C1 segment of cervical spinal cord (tissue), 14 donors: ENCODE data around the gene KDM5D.

Experiments used
- DNase-seq, 14 donors: peaks; one replicate each; lab custom pipeline; 2025; lab: John Stamatoyannopoulos, UW

The KDM5D gene

DNA sequence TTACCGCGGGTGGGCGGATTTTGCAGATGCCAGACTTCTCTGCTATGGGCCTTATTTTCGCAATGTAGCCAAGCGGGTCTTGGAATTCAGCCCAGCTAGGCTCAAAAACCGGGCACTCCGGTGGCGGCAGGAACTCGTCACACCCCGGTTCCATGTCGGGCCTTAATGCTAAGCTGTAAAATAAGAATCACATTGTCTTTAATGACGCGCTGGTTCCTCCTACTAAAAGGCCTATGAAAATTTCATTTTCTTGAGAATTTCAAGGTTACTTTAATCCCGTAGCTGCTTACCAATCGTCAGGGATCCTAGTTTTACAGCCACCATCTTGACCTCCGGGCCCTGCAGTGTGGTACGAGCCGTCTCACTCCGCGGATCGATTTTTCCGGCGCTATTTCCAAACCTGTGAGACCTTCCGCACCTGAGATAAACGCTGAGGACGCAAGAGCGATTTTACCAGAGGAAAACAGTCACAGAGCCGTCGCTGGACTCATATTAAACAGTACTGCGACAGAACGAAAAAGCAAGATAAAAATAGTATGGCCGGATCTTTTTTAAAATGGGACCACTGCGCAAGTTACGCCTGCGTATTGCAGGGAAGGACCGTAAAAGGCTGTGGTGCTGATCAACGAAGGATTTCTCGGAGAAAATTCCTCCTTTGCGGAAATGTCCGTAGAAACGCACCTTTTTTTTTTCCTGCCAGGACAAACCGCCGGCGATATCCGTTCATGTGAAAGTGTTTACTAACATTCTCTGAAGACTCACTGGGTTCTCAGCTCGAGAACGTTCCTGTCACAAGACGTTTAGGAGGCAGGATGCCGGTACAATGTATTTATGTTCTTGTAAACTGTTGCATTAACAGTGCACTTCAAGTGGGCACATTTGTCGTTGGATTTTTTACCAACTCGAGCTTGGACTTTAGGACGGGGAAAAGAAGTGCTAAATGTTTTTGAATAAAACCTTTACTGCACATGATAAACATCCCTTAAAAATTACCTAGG, at the start of gene KDM5D:
Gene KDM5D, minus strand, starts transcription at position 346 of the 998 bp plus-strand sequence. Its CDS starts 192 bp downstream, at position 154.
- DNase-seq = peak in 4 of 14 donors; percentile 2 to 75 (median 47)

DNA sequence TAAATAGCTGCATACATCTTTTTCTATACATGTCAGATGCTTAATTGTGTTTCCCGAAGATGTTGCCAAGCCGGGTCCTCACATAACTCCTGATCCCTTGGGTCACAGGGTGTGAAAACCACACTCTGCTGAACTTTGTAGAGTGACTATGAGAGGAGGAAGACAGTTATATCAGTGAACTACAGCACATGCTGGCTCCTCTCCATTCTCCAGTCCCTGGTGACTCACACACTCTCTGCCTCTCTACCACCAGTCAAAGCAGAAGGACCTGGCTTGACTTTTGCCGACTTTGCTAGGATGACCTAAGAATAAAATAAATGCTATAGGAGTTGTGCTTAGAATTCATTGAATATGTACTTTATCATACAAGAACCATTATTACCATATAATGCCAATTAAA, 23.8 kb upstream of the KDM5D start:
- no peak for DNase-seq

DNA sequence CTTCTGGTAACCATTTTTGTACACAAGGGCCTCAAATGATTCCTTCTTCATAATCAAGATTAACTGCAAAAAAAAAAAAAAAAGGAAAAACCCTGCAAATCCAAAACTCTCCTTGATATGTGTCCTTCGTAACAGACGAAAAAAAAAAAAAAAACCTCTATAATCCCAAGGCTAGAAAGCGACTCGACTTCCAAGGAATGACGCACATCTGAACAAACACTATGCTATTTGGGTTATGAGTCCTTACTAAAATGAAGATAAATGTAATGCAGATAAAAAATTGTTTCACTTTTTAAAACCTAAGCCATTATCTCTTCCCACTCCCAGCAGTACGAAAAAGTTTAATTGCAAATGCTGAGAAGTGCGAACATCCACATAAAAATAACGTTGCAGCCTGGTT, 1.2 kb downstream of the KDM5D start:
- DNase-seq = no peak

DNA sequence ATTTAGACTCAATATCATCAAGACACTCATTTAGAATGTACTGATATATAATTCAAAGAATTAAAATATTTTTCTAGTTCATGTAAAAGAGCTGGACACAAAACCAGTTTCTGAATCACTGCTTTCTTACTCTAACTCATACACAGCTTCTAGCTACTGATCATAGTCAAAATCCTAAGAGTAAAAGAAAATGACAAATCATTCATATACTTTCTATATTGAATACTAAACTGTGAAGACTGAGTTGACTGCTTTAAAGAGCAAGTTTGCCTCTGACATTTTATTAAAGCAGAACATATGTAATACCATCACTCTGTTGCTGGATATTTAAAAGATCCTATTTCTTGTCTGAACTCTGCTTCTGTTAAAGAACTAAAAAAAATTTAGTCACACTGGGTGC, 2.4 kb downstream of the KDM5D start:
- no peak for DNase-seq

DNA sequence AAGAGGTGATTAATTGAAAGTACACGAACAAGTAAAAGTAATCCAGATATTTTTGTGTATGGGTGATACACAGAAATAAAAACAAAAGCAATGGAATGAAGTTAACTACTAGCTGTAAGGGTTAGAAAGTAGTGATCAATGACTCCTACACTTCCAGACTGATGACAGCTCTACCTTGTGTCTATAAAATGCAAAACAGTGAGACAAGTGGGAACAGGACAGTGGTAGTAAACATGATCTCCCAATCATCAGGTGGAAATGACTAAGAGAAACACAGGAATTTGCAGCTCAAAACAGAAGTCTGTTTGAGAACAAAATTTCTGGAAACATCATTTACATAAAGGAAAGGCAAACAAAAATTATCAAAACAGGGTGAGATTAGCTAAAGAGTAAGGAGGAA, 10.1 kb downstream of the KDM5D start:
- no peak for DNase-seq

DNA sequence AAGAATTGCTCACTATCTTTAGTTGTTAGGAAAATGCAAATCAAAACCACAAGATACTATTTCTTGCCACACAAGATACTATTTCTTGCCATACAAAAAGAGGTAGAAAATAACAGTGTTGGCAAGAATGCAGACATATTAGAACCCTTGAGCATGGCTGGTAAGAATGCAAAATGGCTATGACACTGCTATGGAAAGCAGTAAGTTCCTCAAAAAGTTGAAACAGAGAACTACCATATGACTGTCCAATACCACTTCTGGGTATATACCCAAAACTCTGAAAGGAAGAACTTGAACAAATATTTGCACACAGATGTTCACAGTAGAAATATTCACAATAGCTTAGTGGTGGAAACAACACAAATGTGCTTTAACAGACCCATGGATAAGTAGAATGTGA, 26.6 kb downstream of the KDM5D start:
- no peak for DNase-seq

DNA sequence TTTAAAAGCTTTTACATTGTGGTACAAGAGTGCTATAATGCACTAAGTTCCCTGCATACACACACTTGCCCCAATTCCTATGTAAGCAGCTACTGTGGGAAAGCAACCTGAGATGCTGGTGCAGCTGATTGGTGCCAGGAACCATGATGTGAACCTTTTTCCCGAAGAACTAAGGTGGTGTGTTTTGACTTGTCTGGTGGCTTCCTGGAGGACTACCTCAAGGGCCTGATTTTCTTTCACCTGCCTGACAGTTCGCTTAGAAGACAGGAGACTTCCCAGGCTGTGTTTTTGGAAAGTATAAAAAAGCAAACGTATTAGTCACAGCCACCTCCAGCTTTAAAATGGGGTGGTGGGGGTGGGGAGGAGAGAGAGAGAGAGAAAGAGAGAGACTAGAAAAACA, 27.4 kb downstream of the KDM5D start:
- DNase-seq = no peak

DNA sequence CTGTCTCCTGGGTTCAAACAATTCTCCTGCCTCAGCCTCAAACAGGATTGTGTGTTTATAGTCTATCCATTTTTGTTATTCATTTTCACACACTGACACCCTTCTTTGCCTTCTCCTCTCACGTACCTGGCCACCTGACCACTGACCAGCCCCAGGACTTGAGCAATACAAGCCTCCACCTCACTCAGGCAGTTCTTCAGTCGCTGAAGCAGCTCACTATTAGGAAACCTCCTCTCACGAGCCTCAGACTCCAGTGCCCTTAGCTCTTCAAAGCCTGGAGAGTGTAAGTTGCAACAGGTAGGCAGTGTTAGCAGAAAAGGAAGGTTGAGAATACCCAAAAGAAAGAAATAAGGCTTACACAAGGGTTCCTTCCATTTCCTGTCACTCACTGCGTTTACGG, 29.3 kb downstream of the KDM5D start:
- no peak for DNase-seq

DNA sequence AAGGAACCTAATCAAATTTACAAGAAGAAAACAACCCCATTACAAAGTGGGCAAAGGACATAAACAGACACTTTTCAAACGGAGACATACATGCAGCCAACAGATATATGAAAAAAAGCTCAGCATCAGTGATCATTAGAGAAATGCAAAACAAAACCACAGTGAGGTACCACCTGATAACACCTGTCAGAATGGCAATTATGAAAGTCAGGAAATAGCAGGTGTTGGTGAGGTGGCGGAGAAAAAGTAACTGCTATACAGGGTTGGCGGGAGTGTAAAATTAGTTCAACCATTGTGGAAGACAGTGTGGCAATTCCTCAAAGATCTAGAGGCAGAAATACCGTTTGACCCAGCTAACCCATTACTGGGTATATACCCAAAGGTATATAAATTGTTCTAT, 31.1 kb downstream of the KDM5D start:
- DNase-seq = no peak

DNA sequence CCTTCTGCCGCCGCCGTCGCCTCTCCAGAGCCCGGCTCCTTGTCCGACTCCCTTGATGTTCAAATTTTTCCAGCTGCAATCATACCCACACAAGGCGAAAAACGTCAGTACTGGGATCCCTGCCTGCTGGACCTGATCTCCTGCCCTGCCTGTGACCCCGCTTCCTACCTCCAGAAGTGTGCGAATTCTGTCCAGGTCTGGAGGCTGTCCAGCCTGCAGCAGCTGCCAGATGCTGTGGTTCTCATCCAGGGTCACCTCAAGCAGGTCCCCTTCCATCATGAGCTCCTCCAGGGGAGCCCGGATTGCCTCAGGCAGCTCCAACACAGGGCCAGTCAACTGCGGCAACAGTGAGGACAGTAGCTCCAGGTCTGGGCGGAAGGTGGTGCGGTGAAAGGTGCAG, 38.3 kb downstream of the KDM5D start:
- no peak for DNase-seq

DNA sequence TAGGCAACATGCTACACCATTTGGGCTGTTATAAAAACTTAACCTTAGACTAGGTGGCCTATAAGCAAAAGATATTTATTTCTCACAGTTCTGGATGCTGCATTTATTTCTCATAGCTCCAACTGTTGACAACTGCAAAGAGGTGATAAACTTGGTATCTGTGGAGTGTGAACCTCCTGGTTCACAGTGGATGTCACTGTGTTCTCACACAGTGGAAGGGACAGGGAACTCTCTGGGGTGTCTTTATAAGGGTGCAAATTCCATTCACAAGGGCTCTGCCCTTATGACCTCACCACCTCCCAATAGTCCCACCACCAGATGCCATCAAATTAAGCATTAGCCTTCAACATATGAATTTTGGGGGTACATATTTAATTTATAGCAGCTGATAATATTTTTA, 46.0 kb downstream of the KDM5D start:
- no peak for DNase-seq

DNA sequence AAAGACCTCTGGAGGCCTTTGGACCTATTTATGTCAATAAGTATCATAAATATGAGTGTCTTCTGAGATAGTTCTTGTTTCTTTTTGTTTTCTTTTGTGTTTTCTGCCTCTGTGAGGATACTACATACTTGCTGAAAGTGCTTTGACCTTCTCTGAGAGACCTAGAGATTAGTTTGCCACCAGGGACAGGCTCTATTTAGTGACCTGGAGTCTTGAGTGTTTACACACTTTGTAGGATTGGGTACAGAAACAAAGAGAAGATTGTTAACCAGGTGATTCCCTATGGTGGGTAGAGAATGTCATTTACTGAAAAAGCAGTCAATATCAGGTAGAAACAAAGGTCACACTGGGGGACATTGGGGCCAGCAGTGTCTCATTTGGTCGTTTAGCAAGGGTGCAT, 63.7 kb downstream of the KDM5D start:
- no peak for DNase-seq
